AG20443 (cell line): ENCODE results near the gene CLEC11A.
"Not testable (repeated sequence)": the region's sequence is repeated elsewhere in the genome, so short reads cannot be mapped to it uniquely, and the experiment has no call there.

ENCODE experiments used
- DNase-seq: peaks from one replicate; pipeline ENCODE4 v3.0.0; 2012; ENCODE audit warnings: low spot score, mixed read lengths

The CLEC11A gene

DNA sequence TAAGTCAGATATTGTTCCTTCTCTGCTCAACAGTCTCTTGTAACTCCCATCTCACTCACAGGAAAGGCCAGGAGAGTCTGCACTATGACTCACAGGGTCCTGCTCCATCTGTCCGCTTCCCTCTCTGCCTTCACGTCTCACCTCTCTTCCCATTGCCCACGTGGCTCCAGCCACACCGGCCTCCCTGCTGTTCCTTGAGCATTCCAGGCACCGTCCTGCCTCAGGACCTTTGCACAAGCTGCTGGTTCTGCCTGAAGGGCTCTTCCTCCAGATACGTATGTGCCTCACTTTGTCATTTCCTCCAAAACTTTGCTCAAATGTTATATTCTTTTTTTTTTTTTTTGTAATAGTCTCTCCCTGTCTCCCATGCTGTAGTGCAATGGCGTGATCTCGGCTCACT is 33.1 kb downstream of the CLEC11A start:
- not testable (repeated sequence) for DNase-seq

- DNase-seq = not testable (repeated sequence)
Observed at GRCh38 chr19:50757624-50758023, 34.5 kb downstream of the CLEC11A start.

DNA sequence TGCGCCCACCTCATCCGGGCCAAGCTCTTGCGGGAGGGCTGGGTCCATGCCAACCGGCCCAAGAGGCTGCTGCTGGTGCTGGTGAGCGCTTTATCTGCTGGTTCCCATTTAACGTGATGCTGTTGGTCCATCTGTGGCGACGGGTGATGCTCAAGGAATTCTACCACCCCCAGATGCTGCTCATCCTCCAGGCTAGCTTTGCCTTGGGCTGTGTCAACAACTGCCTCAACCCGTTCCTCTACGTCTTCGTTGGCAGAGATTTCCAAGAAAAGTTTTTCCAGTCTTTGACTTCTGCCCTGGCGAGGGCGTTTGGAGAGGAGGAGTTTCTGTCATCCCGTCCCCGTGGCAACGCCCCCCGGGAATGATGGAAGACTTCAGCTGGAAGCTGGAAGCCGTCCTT is 35.9 kb downstream of the CLEC11A start:
- not testable (repeated sequence) for DNase-seq

DNA sequence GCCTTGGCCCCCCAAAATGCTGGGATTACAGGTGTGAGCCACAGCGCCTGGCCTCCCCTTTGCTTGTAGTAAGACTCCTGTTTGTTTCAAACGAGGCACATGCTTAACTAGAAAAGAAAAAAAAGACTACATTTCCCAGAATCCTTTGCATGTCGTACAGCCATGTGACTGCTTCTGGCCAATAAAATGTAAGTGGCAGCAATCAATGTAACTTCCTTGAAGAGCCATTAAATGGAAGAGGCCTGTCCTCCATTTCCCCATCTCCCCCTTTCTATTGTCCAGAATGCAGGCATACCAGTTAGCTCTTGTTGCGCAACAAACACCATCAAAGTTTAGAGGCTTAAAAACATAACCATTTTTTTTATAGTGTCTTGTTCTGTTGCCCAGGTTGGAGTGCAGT is 36.7 kb downstream of the CLEC11A start:
- DNase-seq = no peak

DNA sequence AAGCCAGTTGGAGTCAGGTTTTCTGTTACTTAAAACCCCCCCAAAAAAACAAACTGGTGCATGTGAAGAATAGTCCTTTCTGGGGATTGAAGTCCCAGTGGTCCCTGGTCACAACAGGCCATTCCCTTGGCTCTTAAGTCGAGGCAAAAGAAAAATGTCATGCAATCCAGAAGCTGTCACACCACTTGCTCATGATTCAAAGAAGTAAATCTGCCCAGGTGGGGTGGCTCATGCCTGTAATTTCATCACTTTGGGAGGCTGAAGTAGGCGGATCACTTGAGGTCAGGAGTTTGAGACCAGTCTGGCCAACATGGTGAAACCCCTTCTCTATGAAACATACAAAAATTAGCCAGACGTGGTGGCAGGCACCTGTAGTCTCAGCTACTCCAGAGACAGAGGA is 38.3 kb downstream of the CLEC11A start:
- DNase-seq = not testable (repeated sequence)

- DNase-seq = not testable (repeated sequence)
Observed at GRCh38 chr19:50763521-50763920, 40.4 kb downstream of the CLEC11A start.

DNA sequence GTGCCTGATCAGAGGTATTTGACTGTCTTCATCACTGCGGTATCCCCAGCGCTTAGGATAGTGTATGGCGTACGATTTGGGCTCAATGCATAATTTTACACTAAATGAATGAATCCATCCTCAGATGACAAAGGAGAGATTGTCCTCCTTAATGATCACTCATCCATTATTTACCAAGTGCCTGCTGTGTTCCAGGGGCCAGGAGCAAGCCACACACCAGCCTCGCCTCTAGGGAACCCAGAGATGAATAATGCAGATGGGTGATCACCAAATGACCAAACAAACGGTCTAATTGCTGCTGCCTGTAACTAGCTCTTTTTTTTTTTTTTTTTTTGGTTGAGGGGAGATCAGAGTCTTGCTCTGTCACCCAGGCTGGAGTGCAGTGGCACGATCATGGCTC is 41.2 kb downstream of the CLEC11A start:
- DNase-seq = no peak

DNA sequence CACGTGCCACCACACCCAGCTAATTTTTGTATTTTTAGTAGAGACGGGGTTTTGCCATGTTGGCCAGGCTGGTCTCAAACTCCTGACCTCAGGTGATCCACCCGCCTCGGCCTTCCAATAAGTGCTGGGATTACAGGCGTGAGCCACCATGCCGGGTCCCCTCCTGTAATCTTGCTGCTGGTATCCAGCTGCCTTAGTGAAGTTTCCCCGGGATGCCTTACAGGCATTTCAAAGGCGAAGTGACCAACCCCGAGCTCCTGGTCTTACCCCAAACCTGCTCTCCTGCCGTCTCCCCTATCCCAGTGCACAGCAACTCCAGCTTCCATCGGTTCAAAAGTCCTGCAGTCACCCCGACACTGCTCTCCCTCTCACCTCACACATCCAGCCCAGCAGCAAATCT is 43.6 kb downstream of the CLEC11A start:
- DNase-seq = not testable (repeated sequence)

DNA sequence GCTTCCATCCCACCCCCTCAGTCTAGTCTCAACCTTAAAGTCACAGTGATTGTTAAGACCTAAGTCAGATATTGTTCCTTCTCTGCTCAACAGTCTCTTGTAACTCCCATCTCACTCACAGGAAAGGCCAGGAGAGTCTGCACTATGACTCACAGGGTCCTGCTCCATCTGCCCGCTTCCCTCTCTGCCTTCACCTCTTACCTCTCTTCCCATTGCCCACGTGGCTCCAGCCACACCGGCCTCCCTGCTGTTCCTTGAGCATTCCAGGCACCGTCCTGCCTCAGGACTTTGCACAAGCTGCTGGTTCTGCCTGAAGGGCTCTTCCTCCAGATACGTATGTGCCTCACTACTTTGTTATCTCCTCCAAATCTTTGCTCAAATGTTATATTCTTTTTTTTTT is 44.1 kb downstream of the CLEC11A start:
- not testable (repeated sequence) for DNase-seq

DNA sequence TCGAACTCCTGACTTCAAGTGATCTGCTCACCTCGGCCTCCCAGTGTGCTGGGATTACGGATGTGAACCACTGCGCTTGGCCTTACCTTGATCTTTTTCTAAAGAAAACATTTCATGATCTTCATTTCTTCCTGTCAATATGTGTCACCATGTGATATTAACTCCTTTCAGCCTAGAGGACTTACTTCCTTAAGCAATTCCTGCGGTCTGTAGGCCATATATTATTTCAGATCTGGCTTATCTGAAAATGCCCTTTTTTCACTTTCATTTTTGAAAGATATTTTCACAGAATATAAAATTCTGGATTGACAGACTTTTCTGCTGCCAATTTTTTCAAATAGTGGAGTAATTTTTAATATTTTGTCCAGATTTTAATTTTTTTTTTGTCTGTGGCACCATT is 45.1 kb downstream of the CLEC11A start:
- no peak for DNase-seq

DNA sequence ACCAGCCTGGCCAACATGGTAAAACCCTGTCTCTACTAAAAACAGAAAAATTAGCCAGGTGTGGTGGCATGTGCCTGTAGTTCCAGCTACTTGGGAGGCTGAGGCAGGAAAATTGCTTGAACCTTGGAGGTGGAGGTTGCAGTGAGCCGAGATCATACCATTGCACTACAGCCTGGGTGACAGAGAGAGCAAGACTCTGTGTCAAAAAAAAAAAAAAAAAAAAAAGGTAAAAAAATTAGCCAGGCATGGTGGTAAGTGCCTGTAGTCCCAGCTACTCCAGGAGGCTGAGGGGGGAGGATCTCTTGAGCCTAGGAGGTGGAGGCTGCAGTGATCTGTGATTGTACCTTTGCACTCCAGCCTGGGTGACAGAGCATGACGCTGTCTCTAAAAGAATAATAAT is 47.0 kb downstream of the CLEC11A start, which contains the start of gene GPR32:
GPR32 (plus strand) TSS at position 301 of the 400 bp plus-strand sequence. CDS start 137 bp downstream, outside the sequence.
- DNase-seq = not testable (repeated sequence)

DNA sequence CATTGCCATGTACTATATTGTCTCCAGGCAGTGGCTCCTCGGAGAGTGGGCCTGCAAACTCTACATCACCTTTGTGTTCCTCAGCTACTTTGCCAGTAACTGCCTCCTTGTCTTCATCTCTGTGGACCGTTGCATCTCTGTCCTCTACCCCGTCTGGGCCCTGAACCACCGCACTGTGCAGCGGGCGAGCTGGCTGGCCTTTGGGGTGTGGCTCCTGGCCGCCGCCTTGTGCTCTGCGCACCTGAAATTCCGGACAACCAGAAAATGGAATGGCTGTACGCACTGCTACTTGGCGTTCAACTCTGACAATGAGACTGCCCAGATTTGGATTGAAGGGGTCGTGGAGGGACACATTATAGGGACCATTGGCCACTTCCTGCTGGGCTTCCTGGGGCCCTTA is 47.7 kb downstream of the CLEC11A start:
- no peak for DNase-seq

DNA sequence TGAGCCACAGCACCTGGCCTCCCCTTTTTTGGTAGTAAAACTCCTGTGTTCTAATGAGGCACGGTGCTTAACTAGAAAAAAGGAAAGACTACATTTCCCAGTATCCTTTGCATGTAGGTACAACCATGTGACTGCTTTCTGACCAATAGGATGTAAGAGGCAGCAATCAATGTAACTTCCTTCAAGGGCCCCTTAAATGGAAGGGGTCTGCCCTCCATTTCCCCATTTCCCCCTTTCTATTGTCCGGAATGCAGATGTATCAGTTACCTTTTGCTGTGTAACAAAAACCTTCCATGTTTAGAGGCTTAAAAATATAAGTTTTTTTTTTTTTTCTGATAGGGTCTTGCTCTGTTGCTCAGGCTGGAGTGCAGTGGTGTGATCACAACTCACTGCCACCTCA is 49.3 kb downstream of the CLEC11A start:
- DNase-seq = no peak

GRCh38 chr19:50772912-50773311 is 49.7 kb downstream of the CLEC11A start:
- DNase-seq = not testable (repeated sequence)

GRCh38 chr19:50773454-50773853 is 50.3 kb downstream of the CLEC11A start:
- DNase-seq = not testable (repeated sequence)
